K562 (cell line): ENCODE results near the gene TNIK. TPM values are rescaled to one million over a fixed set of nuclear protein-coding genes. Genes with fewer than 3 reads are reported as not detected.

Experiments
- ATAC-seq: fragments of 200-7000 bp; cut with Tn5 transposase; 3 replicates; pipeline ENCODE4 v1.9.1; 2020; ENCODE audit warnings: moderate library complexity
- BruUV-seq: library from RNA; stranded (reverse); fragments of 400-500 nt; replicated peaks from 2 replicates; lab custom pipeline; 2021; lab: Mats Ljungman, UMichigan
- CTCF ChIA-PET: fragments of 300-600 bp; formaldehyde crosslinking; extraction: SDS; loops from one replicate; lab custom pipeline; 2021; ENCODE audit warnings: low intra/inter-chr PET ratio; lab: Yijun Ruan, JAX
- POLR2A ChIA-PET: fragments of 300-600, 350-650 bp; sonication (Branson Sonifier 250); formaldehyde crosslinking; extraction: SDS; loops from one replicate; lab custom pipeline; 2021; ENCODE audit warnings: antibody characterized with exemption, inconsistent platforms; lab: Yijun Ruan, JAX
- DNase-seq, 4 experiments: peaks; one replicate each; pipeline versions ENCODE4 v3.0.0 to v3.0.0-alpha.2; 2011 to 2018; ENCODE audit warnings: low spot score in 3 of 4, mixed read lengths in 3 of 4; ENCODE audit errors: extremely low read depth in 1 of 4
- FAIRE-seq: peaks from 2 replicates; lab custom pipeline; 2011; peaks lifted over from hg19 to GRCh38; lab: Jason Lieb, UNC
- H2AFZ ChIP-seq: 2 replicates; pipeline ENCODE4 v1.6.0; 2011; ENCODE audit warnings: low read depth, low read length, control low read depth, inconsistent platforms
- H3K27ac ChIP-seq: fragments of 200-600 bp; 3 replicates; pipeline ENCODE4 v1.8.0; 2011; ENCODE audit warnings: low read depth, mild to moderate bottlenecking, control low read depth, inconsistent platforms, low read length, moderate library complexity, mixed read lengths; ENCODE audit errors: extremely low read depth
- H3K27me3 ChIP-seq, 2 experiments: fragments of 300-600 bp in 1 of 2; 2 replicates in 1 of 2; 3 replicates in 1 of 2; pipeline versions ENCODE4 v1.6.0 to v1.8.0; 2011; ENCODE audit warnings: inconsistent platforms in 2 of 2, low read length in 2 of 2, mild to moderate bottlenecking in 1 of 2, mixed read lengths in 1 of 2, moderate library complexity in 1 of 2; ENCODE audit not compliant: control insufficient read depth in 2 of 2, insufficient read depth in 2 of 2
- H3K36me3 ChIP-seq: fragments of 300-600 bp; 3 replicates; pipeline ENCODE4 v1.8.0; 2011; ENCODE audit warnings: mild to moderate bottlenecking, low read length, inconsistent platforms; ENCODE audit not compliant: control insufficient read depth, insufficient read depth
- H3K4me1 ChIP-seq, 2 experiments: fragments of 200-600 bp in 1 of 2; replicated peaks in 1 of 2; 2 replicates in 1 of 2; 3 replicates in 1 of 2; pipeline versions ENCODE4 v1.5.1 to v1.8.0; 2011; ENCODE audit warnings: inconsistent platforms in 2 of 2, low read length in 2 of 2, mild to moderate bottlenecking in 1 of 2, mixed read lengths in 1 of 2, moderate library complexity in 1 of 2; ENCODE audit not compliant: control insufficient read depth in 2 of 2, insufficient read depth in 2 of 2
- H3K4me2 ChIP-seq: 2 replicates; pipeline ENCODE4 v1.6.1; 2011; ENCODE audit warnings: low read length, control low read depth, inconsistent platforms, mixed read lengths; ENCODE audit not compliant: insufficient read depth
- H3K4me3 ChIP-seq: fragments of 200-600 bp; sonication (generic), shearing (Covaris generic); 2 replicates; pipeline ENCODE4 v1.5.1; 2016; ENCODE audit warnings: control low read depth, inconsistent platforms
- H3K79me2 ChIP-seq: fragments of 200-600 bp; 3 replicates; pipeline ENCODE4 v1.8.0; 2011; ENCODE audit warnings: low read length, inconsistent platforms; ENCODE audit not compliant: control insufficient read depth, insufficient read depth
- H3K9ac ChIP-seq, 2 experiments: 2 replicates each; pipeline versions ENCODE4 v1.6.0 to v1.6.1; 2011; ENCODE audit warnings: low read depth in 2 of 2, low read length in 2 of 2, control low read depth in 1 of 2, inconsistent platforms in 1 of 2, mild to moderate bottlenecking in 1 of 2, mixed read lengths in 1 of 2; ENCODE audit not compliant: insufficient read depth in 1 of 2
- H3K9me1 ChIP-seq: one replicate; pipeline ENCODE4 v1.6.0; 2011; ENCODE audit warnings: inconsistent platforms, mild to moderate bottlenecking, low read length, moderate library complexity; ENCODE audit not compliant: control insufficient read depth, insufficient read depth
- H3K9me3 ChIP-seq: replicated peaks from 2 replicates; pipeline ENCODE4 v1.5.1; 2011; ENCODE audit warnings: low read depth, low read length, inconsistent platforms; ENCODE audit not compliant: control insufficient read depth, insufficient read depth
- H4K20me1 ChIP-seq: replicated peaks from 2 replicates; pipeline ENCODE4 v1.6.1; 2011; ENCODE audit warnings: low read length, inconsistent platforms, mixed read lengths; ENCODE audit not compliant: control insufficient read depth, insufficient read depth
- C11orf30 ChIP-seq: fragments of 450-650 bp; IDR thresholded peaks from 2 replicates; pipeline ENCODE4 v1.6.1; 2016; ENCODE audit warnings: low read depth, mild to moderate bottlenecking
- CEBPG ChIP-seq, 3 experiments: fragments of 200-800 bp in 1 of 3; sonication (Bioruptor generic) in 1 of 3; sonication (generic) in 1 of 3; formaldehyde crosslinking in 1 of 3; IDR thresholded peaks in 2 of 3; conservative IDR thresholded peaks in 1 of 3; 2 replicates each; pipeline versions ENCODE4 v1.6.1 to v1.8.0; 2016 to 2022; ENCODE audit warnings: missing compliant biosample characterization in 2 of 3, missing genetic modification characterization in 2 of 3, mild to moderate bottlenecking in 1 of 3, missing genetic modification reagents in 1 of 3
- ESRRA ChIP-seq: fragments of 450-650 bp; IDR thresholded peaks from 2 replicates; pipeline ENCODE4 v1.6.1; 2014; ENCODE audit warnings: low read depth, mild to moderate bottlenecking, moderate library complexity, borderline replicate concordance
- FOXM1 ChIP-seq, 2 experiments: fragments of 450-650 bp in 1 of 2; sonication (generic) in 1 of 2; formaldehyde crosslinking in 1 of 2; IDR thresholded peaks; 2 replicates each; pipeline versions ENCODE4 v1.6.1 to v1.9.0; 2017 to 2022; ENCODE audit warnings: low read depth in 2 of 2, mild to moderate bottlenecking in 2 of 2, missing genetic modification reagents in 1 of 2, moderate library complexity in 1 of 2
- MAFF ChIP-seq: IDR thresholded peaks from 2 replicates; pipeline ENCODE4 v1.6.1; 2012; ENCODE audit warnings: low read length, improper control_type of control experiment
- MAFG ChIP-seq: fragments of 450-650 bp; conservative IDR thresholded peaks from 2 replicates; pipeline ENCODE4 v1.6.1; 2016; ENCODE audit warnings: missing genetic modification characterization, missing compliant biosample characterization
- RBM15 ChIP-seq: fragments of 200-400 bp; formaldehyde crosslinking; IDR thresholded peaks from 2 replicates; pipeline ENCODE4 v1.6.1; 2018; ENCODE audit warnings: mild to moderate bottlenecking, low read length, moderate library complexity; ENCODE audit not compliant: insufficient read depth
- SNAPC5 ChIP-seq: fragments of 250-450 bp; sonication (Bioruptor Pico); IDR thresholded peaks from 2 replicates; pipeline ENCODE4 v1.8.0; 2021; ENCODE audit warnings: moderate library complexity, mild to moderate bottlenecking, inconsistent platforms
- TAL1 ChIP-seq: fragments of 450-650 bp; IDR thresholded peaks from 2 replicates; pipeline ENCODE4 v1.6.1; 2016; ENCODE audit warnings: mild to moderate bottlenecking
- ZNF3 ChIP-seq: fragments of 250-450 bp; sonication (Bioruptor Pico); IDR thresholded peaks from 2 replicates; pipeline ENCODE4 v1.5.0; 2021; ENCODE audit warnings: mild to moderate bottlenecking, moderate library complexity
- ZNF316 ChIP-seq: fragments of 450-650 bp; IDR thresholded peaks from 2 replicates; pipeline ENCODE4 v1.6.1; 2016
- WGBS: fragments of 100-300 bp; shearing (Covaris generic); methylation state at CpG from one replicate; pipeline ENCODE4 v1.1.6; 2016; ENCODE audit warnings: low coverage, mixed read lengths; ENCODE audit not compliant: insufficient coverage; ENCODE audit errors: missing lambda C conversion rate; 5-methylcytosine and 5-hydroxymethylcytosine counted together
- in situ Hi-C: fragments of 300-500 bp; cut with MboI; formaldehyde crosslinking; loops from 4 replicates; pipeline ENCODE4 v1.15.0; 2018; ENCODE audit warnings: inconsistent platforms, mixed read lengths
- intact Hi-C: fragments of 100-400 bp; cut with micrococcal nuclease; formaldehyde crosslinking; loops from 2 replicates; pipeline ENCODE4 v1.14.2; 2022
- polyA plus RNA-seq, 8 experiments: library from polyadenylated mRNA; depleted of rRNA in 4 of 8; stranded (reverse) in 5 of 8; unstranded in 3 of 8; fragments of >200 nt; fragmentation: Nextera tagmentation in 2 of 8; fragmentation: Illumina TruSeq in 1 of 8; extraction: Ambion mirVana in 2 of 8; extraction: Trizol in 1 of 8; gene quantifications; 2 replicates each; pipeline versions ENCODE4 v1.2.1 to v1.2.3, GENCODE V29; 2011 to 2014; ENCODE audit warnings: inconsistent platforms in 1 of 8, missing spikeins in 1 of 8
- total RNA-seq, 7 experiments: library from RNA; depleted of rRNA in 6 of 7; stranded (reverse); fragments of >200 nt in 6 of 7; fragmentation: Illumina TruSeq in 2 of 7; extraction: Trizol in 2 of 7; gene quantifications; 2 replicates each; pipeline versions ENCODE4 v1.2.1 to v1.2.3, GENCODE V29; 2011 to 2021; ENCODE audit warnings: low replicate concordance in 1 of 7

TNIK gene
- total and polyA plus RNA-seq, 9 of the 15 experiments (the other 6 are each of a cell fraction or from before 2014, with no cell fraction given): 6.6 to 39.0 (median 24.7) TPM

- TF ChIP-seq TAL1 (peak; percentile 36; the same call in 1 of the 2 replicates), SNAPC5 (CRISPR knock-in tag) (no peak), CEBPG (CRISPR knock-in tag; IDR thresholded peaks at IDR 0.05) (no peak), CEBPG (tag; conservative IDR thresholded peaks at IDR 0.05 in 1 of 2, IDR thresholded peaks at IDR 0.05 in 1 of 2) (peak; percentile 87 to 89), FOXM1 (IDR thresholded peaks at IDR 0.05; ENCODE audit: low read depth) (peak; percentile 52; the same call in 1 of the 2 replicates), FOXM1 (CRISPR knock-in tag; IDR thresholded peaks at IDR 0.05; ENCODE audit: low read depth) (no peak), ZNF3 (CRISPR knock-in tag) (no peak), ESRRA (peak; percentile 75; the same call in 1 of the 2 replicates)
Measured at GRCh38 chr3:171013822-171014748, 446.1 kb downstream of the TNIK start (continued).

- no peaks in the 10 kb centered on the region for H4K20me1 ChIP-seq
- peaks cover 0 to 9% of the 10 kb centered on the region in 2 experiments; a peak in 2 of 5 replicates for H3K4me1 ChIP-seq
- H3K4me2 ChIP-seq: no peak overlapping the region
- FAIRE-seq (no peak), DNase-seq (no peak), ATAC-seq (no peak)
- BruUV-seq: no TSS peak
- CTCF ChIA-PET: no interaction called here
- peak; percentile 63 for TF ChIP-seq MAFF
- peak; percentile 74 for TF ChIP-seq MAFG (tag)
- no peak for TF ChIP-seq RBM15
- TF ChIP-seq ZNF316: peak; percentile 87
- TF ChIP-seq C11orf30: peak; percentile 81
- no peaks in the 10 kb centered on the region for H3K27me3 ChIP-seq
- 4% methylated on average over 4 of the region's 4 CpGs for WGBS
- intact Hi-C loops (no loop called here), in situ Hi-C loops (no loop called here)
- H3K79me2 ChIP-seq: no peaks in the 10 kb centered on the region
- H3K9me1 ChIP-seq: no peaks in the 10 kb centered on the region
- H3K36me3 ChIP-seq: no peaks in the 10 kb centered on the region
- no peak overlapping the region for H3K4me3 ChIP-seq
- no peaks in the 10 kb centered on the region for H3K9me3 ChIP-seq
- no peak overlapping the region for H3K9ac ChIP-seq
- H3K27ac ChIP-seq: no peak overlapping the region
- POLR2A ChIA-PET: interaction anchor here (1.1 kb wide), 1 partner anchor 10 kb away, joined by 3 read pairs; no protein-coding TSS in a partner anchor
- H2AFZ ChIP-seq: no peak overlapping the region
Measured at GRCh38 chr3:171011873-171012336, 448.3 kb downstream of the TNIK start.
